Spleen (tissue), 11 donors: Measurements from ENCODE around the gene WASL. TPM values are rescaled to one million over a fixed set of nuclear protein-coding genes. Genes with fewer than 3 reads are reported as not detected.
"Not testable (repeated sequence)": the region's sequence is repeated elsewhere in the genome, so short reads cannot be mapped to it uniquely, and the experiment has no call there.

Experiments used
- DNase-seq: peaks from one replicate; pipeline ENCODE4 v3.0.0-alpha.2; 2020
- H3K27ac ChIP-seq, 8 donors: fragments of 200-600 bp; sonication (generic) in 7 of 8; 1 replicate in 4 of 8; 2 replicates in 4 of 8; pipeline versions ENCODE4 v1.5.0 to v1.8.0; 2016 to 2021; ENCODE audit warnings: inconsistent platforms in 4 of 8, mild to moderate bottlenecking in 4 of 8, moderate library complexity in 1 of 8
- H3K27me3 ChIP-seq, 7 donors: fragments of 200-600 bp; sonication (generic) in 6 of 7; replicated peaks in 1 of 7; 1 replicate in 4 of 7; 2 replicates in 3 of 7; pipeline versions ENCODE4 v1.5.0 to v1.8.0; 2016 to 2021; ENCODE audit warnings: inconsistent platforms in 3 of 7, mild to moderate bottlenecking in 1 of 7
- H3K36me3 ChIP-seq, 6 donors: fragments of 200-600 bp; sonication (generic) in 5 of 6; 1 replicate in 4 of 6; 2 replicates in 2 of 6; pipeline versions ENCODE4 v1.5.0 to v1.8.0; 2016 to 2021; ENCODE audit warnings: inconsistent platforms in 2 of 6
- H3K4me1 ChIP-seq, 6 donors: fragments of 200-600 bp; sonication (generic) in 5 of 6; 1 replicate in 3 of 6; 2 replicates in 3 of 6; pipeline versions ENCODE4 v1.5.0 to v1.8.0; 2016 to 2021; ENCODE audit warnings: inconsistent platforms in 3 of 6
- H3K4me3 ChIP-seq, 8 donors: fragments of 200-600 bp; sonication (generic) in 7 of 8; 1 replicate in 4 of 8; 2 replicates in 4 of 8; pipeline versions ENCODE4 v1.5.0 to v1.8.0; 2016 to 2021; ENCODE audit warnings: inconsistent platforms in 4 of 8, mild to moderate bottlenecking in 4 of 8, moderate library complexity in 2 of 8
- H3K9me3 ChIP-seq, 8 donors: fragments of 200-600 bp; sonication (generic) in 7 of 8; 1 replicate in 4 of 8; 2 replicates in 4 of 8; pipeline versions ENCODE4 v1.5.0 to v1.8.0; 2016 to 2021; ENCODE audit warnings: inconsistent platforms in 4 of 8
- POLR2A ChIP-seq, 3 donors: fragments of 450-650 bp; IDR thresholded peaks; one replicate each; pipeline ENCODE4 v1.5.1; 2017; ENCODE audit warnings: antibody characterized with exemption in 3 of 3, mild to moderate bottlenecking in 1 of 3
- POLR2AphosphoS5 ChIP-seq, 3 donors: sonication (generic); formaldehyde crosslinking; IDR thresholded peaks; one replicate each; pipeline ENCODE4 v1.5.1; 2017; ENCODE audit warnings: antibody characterized with exemption in 3 of 3
- WGBS, 5 donors: extraction: QIAGEN DNeasy Blood & Tissue Kit in 3 of 5; methylation state at CpG; one replicate each; pipeline versions ENCODE4 v1.1.5 to v1.1.7; 2013 to 2018; 5-methylcytosine and 5-hydroxymethylcytosine counted together
- intact Hi-C: fragments of 100-400 bp; cut with DNase I; formaldehyde crosslinking; loops from one replicate; pipeline ENCODE4 v1.15.0; 2023; ENCODE audit warnings: low total_unique reads
- polyA plus RNA-seq, 3 donors: library from polyadenylated mRNA; stranded (reverse); fragments of 200-250 nt; gene quantifications; one replicate each; pipeline ENCODE4 v1.2.1, GENCODE V29; 2013
- total RNA-seq, 7 donors: library from RNA; depleted of rRNA in 3 of 7; stranded (reverse); fragments of >200 nt in 3 of 7; fragmentation: NEBNext Ultra II Directional in 4 of 7; extraction: Animal tissue kit (Norgen Biotek cat#: 25700) in 4 of 7; gene quantifications; one replicate each; pipeline versions ENCODE4 v1.1.0 to v1.2.1, GENCODE V29; 2016 to 2021
- TF ChIP-seq, protein P1 (sequence below), 11 experiments: fragments of 200-600 bp in 7 of 11; fragments of 450-650 bp in 4 of 11; sonication (generic) in 4 of 11; IDR thresholded peaks in 8 of 11; conservative IDR thresholded peaks in 3 of 11; 1 replicate in 7 of 11; 2 replicates in 4 of 11; pipeline versions ENCODE4 v1.4.0 to v1.8.0; 2016 to 2021; ENCODE audit warnings: antibody characterized with exemption in 11 of 11, inconsistent platforms in 4 of 11, mild to moderate bottlenecking in 1 of 11
- donor health status: healthy with polysubstance abuse.
- donor health status: DM: no; HTN: no; CAD: no; lungs with moderate emphysema.
- donor health status: DM: no; HTN: no; CAD: no.
- donor health status: Bipolar disorder and iron deficiency.
- donor health status: healthy.
- donor health status: DM: no; HTN: no; CAD: no.
- donor health status: DM: yes; HTN: yes; CAD: no.

Gene WASL
- total and polyA plus RNA-seq, 10 donors, result 5.3 to 31.0 (median 26.3) TPM

DNA sequence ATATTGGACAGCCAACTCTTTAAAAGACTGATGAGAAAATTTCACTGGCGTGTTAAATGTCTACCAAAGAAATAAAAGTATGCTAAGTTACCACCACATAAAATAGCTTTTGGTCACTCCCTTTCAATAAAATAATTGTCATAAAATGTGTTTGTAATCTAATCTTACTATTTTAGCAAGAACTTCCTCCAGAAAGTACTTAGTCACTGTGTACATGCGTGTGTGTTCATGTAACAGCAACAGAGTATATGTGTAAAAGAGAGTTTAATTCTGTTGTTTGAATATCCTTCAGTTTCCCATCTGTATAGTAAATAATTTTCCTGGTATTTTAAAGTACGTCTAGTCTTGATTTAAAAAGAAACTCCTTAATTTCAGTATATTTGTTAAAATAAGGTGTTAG lies 35.0 kb upstream of the WASL start:
- intact Hi-C loops, result no loop called here
- no peaks in the 10 kb centered on the region for H3K9me3 ChIP-seq

DNA sequence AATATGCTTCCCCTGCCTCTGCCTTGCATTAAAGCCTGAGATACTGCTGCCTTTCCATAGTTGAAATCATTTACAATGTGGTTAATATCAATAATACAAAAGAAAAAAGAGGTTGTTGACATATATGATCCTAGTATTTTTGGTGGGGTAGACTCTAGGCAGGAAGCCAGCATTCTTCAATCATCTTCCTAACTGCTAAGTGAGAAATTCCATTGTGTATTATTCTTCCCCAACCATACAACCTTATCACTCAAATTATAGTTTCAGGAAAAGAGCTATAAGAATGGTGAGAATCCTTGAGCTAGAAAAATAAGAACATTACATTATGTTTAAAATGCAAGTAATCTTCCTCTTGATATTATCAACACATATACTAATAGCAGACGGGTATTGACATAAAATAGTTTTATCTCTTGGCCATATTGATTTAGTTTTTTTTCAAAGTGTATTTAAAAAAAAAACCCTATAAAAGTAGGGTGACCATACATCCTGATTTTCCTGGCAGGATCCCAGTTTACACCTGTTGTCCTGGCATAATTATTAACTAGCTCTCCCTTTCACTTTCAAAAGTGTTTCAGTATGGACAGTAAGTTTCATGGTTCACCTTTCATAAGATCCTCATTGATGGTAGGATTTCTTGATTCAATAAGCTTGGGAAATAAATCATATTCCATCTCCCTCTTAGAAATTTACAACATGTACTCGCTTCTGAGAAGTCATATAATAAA lies 33.4 kb upstream of the WASL start:
- H3K4me1 ChIP-seq, result peaks cover 0 to 6% (median 2%) of the 10 kb centered on the region in 6 donors
- TF ChIP-seq, protein P1, sequence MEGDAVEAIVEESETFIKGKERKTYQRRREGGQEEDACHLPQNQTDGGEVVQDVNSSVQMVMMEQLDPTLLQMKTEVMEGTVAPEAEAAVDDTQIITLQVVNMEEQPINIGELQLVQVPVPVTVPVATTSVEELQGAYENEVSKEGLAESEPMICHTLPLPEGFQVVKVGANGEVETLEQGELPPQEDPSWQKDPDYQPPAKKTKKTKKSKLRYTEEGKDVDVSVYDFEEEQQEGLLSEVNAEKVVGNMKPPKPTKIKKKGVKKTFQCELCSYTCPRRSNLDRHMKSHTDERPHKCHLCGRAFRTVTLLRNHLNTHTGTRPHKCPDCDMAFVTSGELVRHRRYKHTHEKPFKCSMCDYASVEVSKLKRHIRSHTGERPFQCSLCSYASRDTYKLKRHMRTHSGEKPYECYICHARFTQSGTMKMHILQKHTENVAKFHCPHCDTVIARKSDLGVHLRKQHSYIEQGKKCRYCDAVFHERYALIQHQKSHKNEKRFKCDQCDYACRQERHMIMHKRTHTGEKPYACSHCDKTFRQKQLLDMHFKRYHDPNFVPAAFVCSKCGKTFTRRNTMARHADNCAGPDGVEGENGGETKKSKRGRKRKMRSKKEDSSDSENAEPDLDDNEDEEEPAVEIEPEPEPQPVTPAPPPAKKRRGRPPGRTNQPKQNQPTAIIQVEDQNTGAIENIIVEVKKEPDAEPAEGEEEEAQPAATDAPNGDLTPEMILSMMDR (IDR thresholded peaks at IDR 0.05 in 8 of 11, conservative IDR thresholded peaks at IDR 0.05 in 3 of 11), result no peak
- H3K27ac ChIP-seq, result no peak overlapping the region
- H3K9me3 ChIP-seq, result no peaks in the 10 kb centered on the region
- intact Hi-C loops, result no loop called here
- no peak for DNase-seq
- no peaks in the 10 kb centered on the region for H3K27me3 ChIP-seq
- H3K4me3 ChIP-seq, result no peak overlapping the region
- WGBS, 5 donors, result 69 to 88% (median 82%) methylated on average over 2 of the region's 2 CpGs
- no peaks in the 10 kb centered on the region for H3K36me3 ChIP-seq

More for the DNA sequence above, 35.0 kb upstream of the WASL start:
- Histone ChIP-seq H3K36me3 (no peaks in the 10 kb centered on the region), H3K4me3 (no peak overlapping the region), H3K27ac (peak overlapping the region in 5 of 8 donors; percentile 5 to 64 (median 54)), H3K4me1 (peaks cover 0 to 6% (median 2%) of the 10 kb centered on the region in 6 donors), H3K27me3 (no peaks in the 10 kb centered on the region)
- TF ChIP-seq POLR2A (IDR thresholded peaks at IDR 0.05), result no peak
- TF ChIP-seq, protein P1 (IDR thresholded peaks at IDR 0.05 in 8 of 11, conservative IDR thresholded peaks at IDR 0.05 in 3 of 11), result no peak
- no peak for TF ChIP-seq POLR2AphosphoS5 (IDR thresholded peaks at IDR 0.05)
- WGBS, 5 donors, result 62 to 71% (median 67%) methylated on average over 3 of the region's 3 CpGs
- DNase-seq, result no peak

DNA sequence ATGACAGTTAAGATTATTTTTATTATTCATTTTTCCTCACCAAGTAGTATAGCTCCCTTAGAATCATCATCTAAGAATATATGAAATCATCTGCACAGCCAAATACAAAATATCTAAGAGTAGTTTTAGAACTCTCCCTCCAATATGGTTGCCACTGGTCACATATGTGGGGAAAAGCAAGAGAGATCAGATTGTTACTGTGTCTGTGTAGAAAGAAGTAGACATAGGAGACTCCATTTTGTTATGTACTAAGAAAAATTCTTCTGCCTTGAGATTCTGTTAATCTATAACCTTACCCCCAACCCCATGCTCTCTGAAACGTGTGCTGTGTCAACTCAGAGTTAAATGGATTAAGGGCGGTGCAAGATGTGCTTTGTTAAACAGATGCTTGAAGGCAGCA lies 31.7 kb upstream of the WASL start:
- H3K27me3 ChIP-seq, H3K36me3 ChIP-seq, H3K27ac ChIP-seq, H3K9me3 ChIP-seq, H3K4me1 ChIP-seq, intact Hi-C loops, H3K4me3 ChIP-seq, DNase-seq: not testable (repeated sequence)
- WGBS, 5 donors, result 60 to 90% (median 80%) methylated on average over 1 to 2 of the region's 2 CpGs

DNA sequence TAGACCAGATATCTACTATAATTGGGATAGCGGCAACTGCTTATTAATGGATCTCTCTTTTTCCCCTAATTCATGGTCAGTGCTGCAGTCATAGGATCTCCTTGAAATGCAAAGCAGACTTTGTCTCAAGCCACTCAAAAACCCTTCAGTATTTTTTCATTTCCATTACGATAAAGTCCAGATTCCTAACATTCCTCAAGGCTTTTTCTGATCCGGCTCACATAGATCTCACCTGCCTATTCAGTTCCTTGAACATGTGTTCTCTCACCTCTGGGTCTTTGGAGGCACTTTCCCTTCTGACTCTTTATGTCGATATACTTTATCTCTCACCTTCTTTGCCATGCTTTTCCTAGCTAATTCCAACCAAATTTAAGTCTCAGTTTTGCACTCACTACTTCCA lies 25.7 kb upstream of the WASL start:
- Histone ChIP-seq H3K9me3 (no peaks in the 10 kb centered on the region), H3K27me3 (peaks cover 0 to 7% (median 0%) of the 10 kb centered on the region in 7 donors), H3K4me3 (no peak overlapping the region), H3K4me1 (peaks cover 0 to 4% (median 0%) of the 10 kb centered on the region in 6 donors), H3K27ac (no peak overlapping the region), H3K36me3 (no peaks in the 10 kb centered on the region)
- no peak for DNase-seq
- WGBS, 5 donors, result 89 to 96% (median 95%) methylated on average over 4 of the region's 4 CpGs
- intact Hi-C loops, result no loop called here
- TF ChIP-seq POLR2AphosphoS5 (IDR thresholded peaks at IDR 0.05), result no peak
- TF ChIP-seq, protein P1 (IDR thresholded peaks at IDR 0.05 in 8 of 11, conservative IDR thresholded peaks at IDR 0.05 in 3 of 11), result no peak
